Activated B cell treated with CpG ODN at 0.5 μM for 24 hours (primary cell): ENCODE measurements around the gene SUPT3H. TPM values are rescaled to one million over a fixed set of nuclear protein-coding genes. Genes with fewer than 3 reads are reported as not detected.

ENCODE experiments used
- ATAC-seq: fragments of 200-7000 bp; cut with Tn5 transposase; one replicate; pipeline ENCODE4 v1.10.0; 2021; ENCODE audit warnings: low read depth, mild to moderate bottlenecking, moderate library complexity
- CTCF ChIA-PET: fragments of 350-600 bp; sonication (Branson Sonifier 250); formaldehyde crosslinking; loops from one replicate; lab custom pipeline; 2021; ENCODE audit warnings: antibody characterized with exemption; lab: Charles Lee
- POLR2A ChIA-PET: fragments of 350-600 bp; sonication (Branson Sonifier 250); formaldehyde crosslinking; loops from one replicate; lab custom pipeline; 2021; ENCODE audit warnings: antibody characterized with exemption; lab: Charles Lee
- DNase-seq: peaks from one replicate; pipeline ENCODE4 v3.0.0; 2022
- H3K27ac Mint-ChIP-seq: one replicate; pipeline ENCODE4 v1.8.0; 2020; ENCODE audit warnings: mixed read lengths
- H3K27me3 Mint-ChIP-seq: one replicate; pipeline ENCODE4 v1.8.0; 2021; ENCODE audit warnings: mixed read lengths
- H3K36me3 Mint-ChIP-seq: one replicate; pipeline ENCODE4 v1.8.0; 2021; ENCODE audit warnings: low read depth, mixed read lengths
- H3K4me1 Mint-ChIP-seq: one replicate; pipeline ENCODE4 v1.8.0; 2021; ENCODE audit warnings: mixed read lengths
- H3K4me3 Mint-ChIP-seq: one replicate; pipeline ENCODE4 v1.8.0; 2020; ENCODE audit warnings: mild to moderate bottlenecking, mixed read lengths
- H3K9me3 Mint-ChIP-seq: one replicate; pipeline ENCODE4 v1.8.0; 2020; ENCODE audit warnings: mixed read lengths
- intact Hi-C: fragments of 100-400 bp; cut with micrococcal nuclease; formaldehyde crosslinking; loops from one replicate; pipeline ENCODE4 v1.15.1; 2024
- total RNA-seq: library from RNA; stranded (reverse); gene quantifications from 2 replicates; pipeline ENCODE4 v1.2.3, GENCODE V29; 2022
- TF ChIP-seq, protein P1 (sequence below): fragments of 200-600 bp; IDR thresholded peaks from one replicate; pipeline ENCODE4 v1.8.0; 2022; ENCODE audit warnings: antibody characterized with exemption, mild to moderate bottlenecking

SUPT3H gene
- total RNA-seq, 1 donor from 2014 or later, result 9.9 TPM

DNA sequence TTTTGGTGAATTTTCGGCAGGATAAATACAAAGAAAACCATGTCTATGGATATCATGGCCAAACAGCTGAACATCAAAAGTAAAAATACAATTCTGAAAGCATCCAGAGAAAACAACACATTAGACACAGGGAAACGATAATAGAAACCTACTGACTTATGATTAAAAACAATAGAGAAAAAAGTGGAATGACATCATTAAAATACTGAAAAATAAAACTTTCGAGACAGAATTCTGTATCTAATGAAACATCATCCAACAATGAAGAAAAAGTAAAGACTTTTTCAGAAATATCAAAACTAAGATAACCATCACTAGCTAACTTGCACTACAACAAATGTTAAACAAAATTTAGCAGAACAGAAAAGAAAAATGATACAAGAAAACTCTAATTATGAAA is 434.2 kb downstream of the SUPT3H start:
- CTCF ChIA-PET, result no interaction called here

DNA sequence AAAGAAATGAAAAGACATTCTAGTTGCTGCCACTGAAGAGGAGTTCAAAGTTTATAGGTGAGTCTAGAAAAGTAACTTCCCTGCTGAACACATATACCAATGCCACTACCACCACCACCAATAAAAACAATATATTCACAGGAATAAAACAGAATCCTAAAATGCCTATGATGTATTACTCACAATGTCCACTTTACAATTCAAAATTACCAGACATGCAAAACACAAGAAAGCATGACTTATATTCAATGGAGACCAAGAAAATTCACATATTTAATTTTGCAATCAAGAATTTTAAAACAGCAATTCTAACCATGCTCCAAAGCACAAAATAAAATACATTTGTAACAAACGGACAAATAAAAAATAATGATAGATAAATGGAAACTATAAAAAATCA is 434.9 kb downstream of the SUPT3H start:
- Mint-ChIP-seq H3K27me3 (no peaks in the 10 kb centered on the region), H3K4me1 (no peaks in the 10 kb centered on the region), H3K9me3 (peaks cover 37% of the 10 kb centered on the region), H3K4me3 (no peak overlapping the region), H3K36me3 (peaks cover 38% of the 10 kb centered on the region), H3K27ac (no peak overlapping the region)
- ATAC-seq, result no peak
- POLR2A ChIA-PET, result no interaction called here
- intact Hi-C loops, result no loop called here
- DNase-seq, result no peak
- CTCF ChIA-PET, result no interaction called here
- TF ChIP-seq, protein P1, sequence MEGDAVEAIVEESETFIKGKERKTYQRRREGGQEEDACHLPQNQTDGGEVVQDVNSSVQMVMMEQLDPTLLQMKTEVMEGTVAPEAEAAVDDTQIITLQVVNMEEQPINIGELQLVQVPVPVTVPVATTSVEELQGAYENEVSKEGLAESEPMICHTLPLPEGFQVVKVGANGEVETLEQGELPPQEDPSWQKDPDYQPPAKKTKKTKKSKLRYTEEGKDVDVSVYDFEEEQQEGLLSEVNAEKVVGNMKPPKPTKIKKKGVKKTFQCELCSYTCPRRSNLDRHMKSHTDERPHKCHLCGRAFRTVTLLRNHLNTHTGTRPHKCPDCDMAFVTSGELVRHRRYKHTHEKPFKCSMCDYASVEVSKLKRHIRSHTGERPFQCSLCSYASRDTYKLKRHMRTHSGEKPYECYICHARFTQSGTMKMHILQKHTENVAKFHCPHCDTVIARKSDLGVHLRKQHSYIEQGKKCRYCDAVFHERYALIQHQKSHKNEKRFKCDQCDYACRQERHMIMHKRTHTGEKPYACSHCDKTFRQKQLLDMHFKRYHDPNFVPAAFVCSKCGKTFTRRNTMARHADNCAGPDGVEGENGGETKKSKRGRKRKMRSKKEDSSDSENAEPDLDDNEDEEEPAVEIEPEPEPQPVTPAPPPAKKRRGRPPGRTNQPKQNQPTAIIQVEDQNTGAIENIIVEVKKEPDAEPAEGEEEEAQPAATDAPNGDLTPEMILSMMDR, result no peak

More for the DNA sequence above, 434.2 kb downstream of the SUPT3H start:
- no peaks in the 10 kb centered on the region for H3K4me1 Mint-ChIP-seq
- ATAC-seq, result no peak
- H3K27me3 Mint-ChIP-seq, result no peaks in the 10 kb centered on the region
- no peak overlapping the region for H3K4me3 Mint-ChIP-seq
- H3K27ac Mint-ChIP-seq, result no peak overlapping the region
- TF ChIP-seq, protein P1, result no peak
- H3K36me3 Mint-ChIP-seq, result peaks cover 39% of the 10 kb centered on the region
- POLR2A ChIA-PET, result no interaction called here
- intact Hi-C loops, result no loop called here
- peaks cover 33% of the 10 kb centered on the region for H3K9me3 Mint-ChIP-seq
- no peak for DNase-seq

DNA sequence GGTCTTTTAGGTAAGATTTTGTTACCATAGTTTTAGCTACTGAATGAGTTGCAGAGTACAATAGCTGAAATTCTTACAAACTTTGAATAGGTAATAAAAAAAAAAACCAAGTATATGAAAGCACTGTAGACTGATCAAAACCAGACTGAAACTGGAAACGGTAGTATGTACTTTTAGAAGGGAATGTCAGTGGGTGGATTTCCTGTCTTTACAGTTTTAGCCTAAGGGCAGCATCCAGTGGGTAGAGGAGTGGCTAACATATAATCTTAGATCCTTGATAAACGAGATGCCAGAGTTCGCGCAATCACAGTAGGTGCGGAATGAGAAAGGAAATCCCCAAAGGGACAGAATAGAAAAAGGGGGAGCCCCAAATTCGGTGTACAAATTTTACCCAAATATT is 435.5 kb downstream of the SUPT3H start:
- no peak overlapping the region for H3K4me3 Mint-ChIP-seq
- H3K9me3 Mint-ChIP-seq, result peaks cover 36% of the 10 kb centered on the region
- ChIA-PET POLR2A (no interaction called here), CTCF (no interaction called here)
- DNase-seq, result no peak
- H3K4me1 Mint-ChIP-seq, result no peaks in the 10 kb centered on the region
- H3K36me3 Mint-ChIP-seq, result peaks cover 34% of the 10 kb centered on the region
- ATAC-seq, result no peak
- TF ChIP-seq, protein P1, result no peak
- no peak overlapping the region for H3K27ac Mint-ChIP-seq
- H3K27me3 Mint-ChIP-seq, result no peaks in the 10 kb centered on the region
- intact Hi-C loops, result no loop called here

DNA sequence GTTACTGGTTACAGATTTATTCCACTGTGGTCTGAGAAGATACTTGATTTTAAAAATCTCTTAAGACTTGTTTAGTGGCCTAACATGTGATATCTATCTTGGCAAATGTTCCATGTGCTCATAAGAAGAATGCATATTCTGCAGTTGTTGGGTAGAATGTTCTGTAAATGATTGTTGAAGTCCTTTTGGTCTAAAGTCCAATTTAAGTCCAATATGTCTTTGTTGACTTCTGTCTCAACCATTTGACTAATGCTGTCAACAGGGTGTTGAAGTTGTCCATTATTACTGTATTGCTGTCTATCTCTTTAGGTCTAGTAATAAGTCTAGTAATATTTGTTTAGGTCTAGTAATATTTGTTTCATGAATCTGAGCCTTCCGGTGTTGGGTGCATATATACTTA is 437.4 kb downstream of the SUPT3H start:
- POLR2A ChIA-PET, result no interaction called here
- CTCF ChIA-PET, result no interaction called here
- Mint-ChIP-seq H3K36me3 (peaks cover 21% of the 10 kb centered on the region), H3K27me3 (no peaks in the 10 kb centered on the region), H3K4me3 (no peak overlapping the region), H3K4me1 (no peaks in the 10 kb centered on the region), H3K27ac (no peak overlapping the region), H3K9me3 (peaks cover 30% of the 10 kb centered on the region)
- no peak for ATAC-seq
- TF ChIP-seq, protein P1, result no peak
- DNase-seq, result no peak
- intact Hi-C loops, result no loop called here

DNA sequence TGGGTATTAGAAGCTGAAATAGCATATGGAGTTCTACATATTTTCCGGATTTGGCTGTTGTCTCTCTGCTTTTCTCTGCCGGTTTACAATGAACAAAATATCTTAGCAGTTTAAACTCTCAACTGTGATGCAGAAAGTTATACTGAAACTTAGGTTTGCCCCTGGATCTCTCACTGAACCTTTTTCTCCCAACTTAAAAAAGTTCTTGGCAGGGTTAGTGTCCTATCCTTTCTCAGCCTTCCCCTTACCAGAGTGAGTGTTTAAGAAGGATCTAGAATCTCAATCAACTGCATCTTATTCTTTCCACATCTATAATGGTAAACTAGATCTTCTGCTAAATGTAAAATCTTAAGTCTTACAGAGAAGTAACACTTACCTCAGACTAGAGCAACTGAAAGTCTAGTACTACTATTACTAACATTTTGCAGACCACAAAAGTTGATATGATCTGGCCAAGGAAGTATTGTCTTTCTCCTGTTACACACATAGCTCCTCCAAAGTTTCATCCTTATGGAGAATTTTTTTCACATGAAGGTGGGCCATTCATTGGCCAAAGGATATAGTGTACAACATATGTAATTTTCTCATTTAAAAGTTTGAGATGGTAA is 441.9 kb downstream of the SUPT3H start:
- TF ChIP-seq, protein P1, result no peak
- Mint-ChIP-seq H3K4me1 (no peaks in the 10 kb centered on the region), H3K9me3 (peaks cover 20% of the 10 kb centered on the region), H3K4me3 (no peak overlapping the region), H3K27me3 (no peaks in the 10 kb centered on the region), H3K27ac (no peak overlapping the region), H3K36me3 (peaks cover 5% of the 10 kb centered on the region)
- DNase-seq, result no peak
- ChIA-PET CTCF (no interaction called here), POLR2A (no interaction called here)
- intact Hi-C loops, result no loop called here
- no peak for ATAC-seq
